HG02870 (cell line): Measurements from ENCODE around the gene MBP.
"Not testable (repeated sequence)": the region's sequence is repeated elsewhere in the genome, so short reads cannot be mapped to it uniquely, and the experiment has no call there.

ENCODE experiments used
- ATAC-seq: cut with Tn5 transposase; IDR thresholded peaks from one replicate; pipeline ENCODE4 v1.9.1; 2021; ENCODE audit warnings: mild to moderate bottlenecking, moderate library complexity; ENCODE audit not compliant: unreplicated experiment

Gene MBP

DNA sequence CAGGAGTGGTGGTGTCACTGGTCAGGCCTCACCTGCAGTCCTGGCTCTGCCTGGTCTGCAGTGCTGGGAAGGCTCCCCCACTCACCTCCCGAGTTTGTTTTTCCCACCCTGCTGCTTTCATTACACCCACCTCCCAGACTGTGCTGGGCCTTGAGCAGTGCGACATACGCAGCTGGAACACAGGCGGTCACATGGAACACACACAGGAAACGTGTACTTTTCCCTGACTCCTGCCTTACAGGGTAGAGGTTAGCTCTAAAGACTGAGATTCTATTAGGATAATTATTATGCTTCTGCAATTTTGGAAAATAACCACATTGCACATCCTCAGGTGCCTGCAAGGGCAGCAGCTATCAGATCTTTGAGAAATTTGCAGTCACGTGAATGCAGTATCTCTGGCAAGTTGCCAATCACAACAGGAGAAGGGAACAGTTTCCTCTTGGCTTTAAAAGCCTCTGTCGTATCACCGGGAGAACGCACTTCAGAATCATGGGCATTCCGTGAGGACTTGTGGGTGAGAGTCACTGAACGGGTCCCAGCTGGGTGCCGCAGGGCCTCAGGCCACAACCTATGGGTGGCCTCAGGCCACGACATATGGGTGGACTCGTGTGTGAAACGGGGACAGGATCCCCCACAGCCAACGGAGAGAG, 173.8 kb downstream of the MBP start:
- ATAC-seq, result no peak

DNA sequence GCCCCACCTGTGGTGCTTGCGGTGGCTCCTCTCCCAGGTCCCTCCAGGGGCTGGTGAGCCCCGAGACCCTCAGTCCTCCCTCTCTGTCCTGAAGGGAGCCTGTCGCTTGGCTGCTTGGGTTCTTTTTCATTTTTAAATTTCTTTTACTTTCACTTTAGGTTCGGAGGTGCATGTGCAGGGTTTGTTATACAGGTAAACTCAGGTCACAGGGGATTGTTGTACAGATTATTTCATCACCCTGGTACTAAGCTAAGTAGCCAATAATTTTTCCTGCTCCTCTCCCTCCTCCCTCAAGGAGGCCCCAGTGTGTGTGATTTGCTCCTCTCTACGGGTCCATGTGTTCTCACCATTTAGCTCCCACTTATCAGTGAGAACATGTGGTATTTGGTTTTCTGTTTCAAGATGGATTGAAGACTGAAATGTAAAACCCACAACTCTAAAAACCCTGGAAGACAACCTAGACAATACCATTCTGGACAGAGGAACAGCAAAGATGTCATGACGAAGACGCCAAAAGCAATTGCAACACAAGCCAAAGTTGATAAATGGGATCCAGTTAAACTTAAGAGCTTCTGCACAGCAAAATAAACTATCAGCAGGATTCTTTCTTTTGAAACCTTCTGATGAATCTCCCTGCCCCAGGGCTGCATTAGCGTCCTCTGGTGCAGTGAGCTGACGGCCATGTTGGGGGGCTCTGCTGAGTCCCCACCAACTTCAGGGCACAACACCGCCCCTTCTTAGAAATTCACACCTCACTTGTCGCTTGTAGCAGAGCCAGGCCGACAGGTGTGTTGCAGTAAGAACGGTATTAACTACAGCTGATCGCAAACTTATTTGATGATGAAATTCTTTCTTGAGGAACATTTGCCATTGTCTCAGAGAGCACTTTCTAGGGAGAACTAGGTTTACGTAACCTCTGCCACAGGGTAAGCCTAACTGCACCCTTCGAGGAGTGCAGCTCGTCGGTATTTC, 174.9 kb downstream of the MBP start:
- ATAC-seq, result no peak

- no peak for ATAC-seq
Observed at GRCh38 chr18:76956648-76957047, 175.9 kb downstream of the MBP start.

- ATAC-seq, result no peak
Observed at GRCh38 chr18:76955524-76956170, 176.9 kb downstream of the MBP start.

GRCh38 chr18:76953583-76954233, 178.9 kb downstream of the MBP start:
- ATAC-seq, result no peak

GRCh38 chr18:76953156-76953555, 179.4 kb downstream of the MBP start:
- ATAC-seq, result no peak

DNA sequence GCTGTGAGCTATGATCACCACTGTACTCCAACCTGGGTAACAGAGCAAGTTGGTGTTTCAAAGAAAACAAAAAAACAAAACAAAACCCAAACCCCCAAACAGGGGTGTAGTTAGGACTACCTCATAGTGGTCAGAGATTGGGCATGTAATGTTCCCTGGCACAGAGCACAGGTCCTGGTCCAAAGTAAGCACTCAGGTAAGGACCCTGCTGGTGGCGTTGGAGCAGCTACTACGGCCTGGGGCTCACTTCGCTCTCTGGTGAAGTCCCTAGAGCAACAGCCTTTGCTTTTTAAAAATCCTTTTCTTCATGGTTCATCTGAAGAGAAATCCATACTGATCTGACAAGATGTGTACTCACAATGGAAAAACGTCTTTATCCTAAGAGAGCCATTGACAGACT, 179.8 kb downstream of the MBP start:
- ATAC-seq, result no peak

- ATAC-seq, result no peak
Observed at GRCh38 chr18:76951456-76952247, 180.9 kb downstream of the MBP start.

- ATAC-seq, result no peak
Observed at GRCh38 chr18:76948345-76948744, 184.2 kb downstream of the MBP start.

DNA sequence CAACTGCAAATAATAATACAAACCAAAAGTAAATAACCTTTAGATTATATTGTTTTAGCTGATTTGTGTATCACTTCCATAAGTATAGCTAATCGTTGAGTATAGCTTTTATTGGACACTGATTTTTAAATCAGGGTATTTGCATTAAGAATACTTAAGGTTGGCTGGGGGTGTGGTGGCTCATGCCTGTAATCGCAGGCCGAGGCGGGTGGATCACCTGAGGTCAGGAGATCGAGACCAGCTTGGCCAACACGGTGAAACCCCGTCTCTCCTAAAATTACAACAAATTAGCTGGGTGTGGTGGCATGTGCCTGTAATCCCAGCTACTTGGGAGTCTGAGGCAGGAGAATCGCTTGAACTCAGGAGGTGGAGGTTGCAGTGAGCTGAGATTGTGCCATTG, 188.2 kb downstream of the MBP start:
- ATAC-seq, result not testable (repeated sequence)

DNA sequence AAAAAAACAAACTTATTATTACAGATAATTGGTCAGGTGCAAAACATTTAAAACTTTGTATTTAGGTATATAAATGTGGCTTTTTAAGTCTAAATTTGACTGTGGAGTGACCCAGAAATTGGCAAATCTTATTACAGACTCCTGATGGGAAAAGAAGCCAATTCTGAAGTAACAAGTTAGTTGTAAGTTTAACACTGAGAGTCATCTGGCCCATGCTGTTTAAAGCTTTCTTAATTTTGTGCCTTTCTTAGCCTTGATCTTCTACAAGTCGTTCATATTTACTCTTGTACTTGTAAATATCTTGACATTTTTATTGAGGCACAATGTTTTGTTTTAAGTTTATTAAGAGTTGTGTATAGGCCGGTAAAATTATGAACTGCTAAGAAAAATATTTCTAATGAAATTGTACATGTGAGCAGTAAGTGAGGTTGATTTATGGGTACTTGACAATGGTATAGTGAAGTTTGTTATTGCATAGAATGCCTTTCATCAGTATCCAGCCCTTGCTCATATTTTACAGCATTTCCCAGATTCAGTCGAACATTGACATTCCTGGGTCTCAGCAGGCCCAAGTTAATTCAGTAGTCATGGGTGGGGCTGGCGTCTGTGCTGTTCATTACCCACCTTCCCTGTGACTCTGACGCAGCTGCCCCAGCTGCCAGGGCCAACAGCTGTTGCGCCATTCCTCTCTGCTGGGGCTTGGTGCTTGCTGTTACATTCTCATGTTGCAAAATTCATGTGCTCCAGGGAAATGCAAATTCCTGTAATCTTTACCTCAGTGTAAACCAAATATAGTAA, 188.8 kb downstream of the MBP start:
- no peak for ATAC-seq

- no peak for ATAC-seq
Observed at GRCh38 chr18:76941284-76941683, 191.3 kb downstream of the MBP start.

DNA sequence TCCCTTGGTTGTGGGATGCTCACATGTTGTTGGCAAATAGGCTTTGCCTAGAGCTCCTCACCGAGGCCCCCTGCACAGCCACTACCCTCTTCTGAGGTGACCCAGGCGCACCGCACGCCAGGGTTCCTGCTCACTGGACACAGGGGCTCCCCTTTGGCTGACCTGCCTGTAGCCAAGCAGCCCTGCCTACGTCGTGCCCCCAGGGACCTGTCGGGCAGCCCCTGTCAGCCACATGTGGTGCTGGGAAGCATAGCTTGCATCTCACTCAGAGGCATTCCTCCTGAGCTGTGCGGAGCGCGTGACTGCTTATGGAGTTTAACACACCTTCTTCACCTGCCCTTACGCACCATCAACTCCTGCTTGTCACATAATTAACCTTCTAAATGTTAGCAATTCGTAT, 194.0 kb downstream of the MBP start:
- ATAC-seq, result no peak

DNA sequence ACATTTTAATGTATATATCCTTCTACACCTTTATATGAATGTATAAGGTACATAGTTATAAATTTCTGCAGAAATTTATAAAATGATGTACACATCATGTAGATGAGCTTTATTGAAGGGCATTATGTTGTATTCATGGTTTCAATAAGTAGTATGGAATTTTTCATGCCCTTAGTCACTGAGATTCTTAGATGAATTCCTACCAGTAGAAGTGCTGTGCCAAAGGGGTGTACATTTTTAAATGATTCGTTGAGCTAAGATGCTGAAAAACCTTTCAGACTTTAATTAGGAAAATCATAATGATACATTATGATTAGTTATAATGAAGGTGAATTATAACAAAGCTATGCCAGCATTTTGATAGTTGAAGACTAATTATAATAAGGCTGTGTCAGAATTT, 195.0 kb downstream of the MBP start:
- no peak for ATAC-seq

GRCh38 chr18:76936877-76937276, 195.7 kb downstream of the MBP start:
- ATAC-seq, result no peak

- no peak for ATAC-seq
Observed at GRCh38 chr18:76935722-76936337, 196.8 kb downstream of the MBP start.

DNA sequence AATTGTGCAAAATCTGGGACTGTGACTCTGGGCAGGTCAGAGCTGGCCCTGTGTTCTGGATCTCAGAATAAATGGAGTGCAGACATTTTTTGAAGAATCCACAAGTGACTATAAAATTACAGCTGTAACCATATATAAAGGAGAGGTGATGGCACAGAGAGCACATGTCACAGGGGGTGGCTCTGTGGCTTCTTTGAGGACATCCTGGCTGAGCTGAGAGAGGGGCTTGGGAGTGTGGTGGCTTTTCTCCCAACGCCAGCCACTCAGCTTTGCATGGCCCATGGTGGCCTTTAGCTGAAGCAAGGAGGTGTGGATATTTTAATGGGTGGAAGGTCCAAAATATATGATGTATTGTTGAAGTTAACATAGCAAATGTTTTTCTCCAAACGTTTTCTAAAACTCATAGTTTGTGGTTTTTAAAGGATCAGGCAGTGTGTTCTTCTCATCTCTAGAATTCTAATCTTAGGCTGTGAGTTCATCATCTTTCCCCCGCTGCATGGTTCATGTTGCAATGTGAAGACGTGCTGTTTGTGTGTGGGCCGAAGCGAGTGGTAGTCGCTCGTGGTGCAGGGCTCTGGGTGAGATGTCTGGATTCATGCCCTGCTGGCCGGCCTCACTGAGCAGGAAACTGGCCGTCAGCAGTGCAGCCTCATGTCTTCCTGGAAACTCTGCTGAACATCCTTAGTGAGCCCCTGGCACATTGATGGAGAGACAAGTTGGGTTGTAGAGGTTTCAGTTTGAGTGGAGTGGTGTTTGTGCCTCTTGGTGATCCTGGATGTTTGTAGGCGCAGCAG, 200.4 kb downstream of the MBP start:
- no peak for ATAC-seq

GRCh38 chr18:76931171-76931570, 201.4 kb downstream of the MBP start:
- no peak for ATAC-seq
